A673 (cell line): ENCODE results near the gene GRAP2. TPM values are rescaled to one million over a fixed set of nuclear protein-coding genes. Genes with fewer than 3 reads are reported as not detected.
A peak's percentile ranks its signal among the peaks of the same experiment; 100 is the strongest.

ENCODE experiments used
- BruUV-seq: library from RNA; stranded (reverse); fragments of 400-500 nt; replicated peaks from 2 replicates; lab custom pipeline; 2021; lab: Mats Ljungman, UMichigan
- CTCF ChIA-PET: fragments of 300-600 bp; sonication (Branson Sonifier 250); formaldehyde crosslinking; loops from one replicate; lab custom pipeline; 2022; ENCODE audit warnings: antibody characterized with exemption; lab: Charles Lee
- POLR2A ChIA-PET: fragments of 300-600 bp; sonication (Branson Sonifier 250); formaldehyde crosslinking; loops from one replicate; lab custom pipeline; 2022; ENCODE audit warnings: antibody characterized with exemption; ENCODE audit not compliant: low non-redundant PET; lab: Charles Lee
- DNase-seq: peaks from one replicate; pipeline ENCODE4 v3.0.0-alpha.2; 2015; ENCODE audit warnings: low spot score
- H3K27ac ChIP-seq: fragments of 200-600 bp; sonication (generic); 2 replicates; pipeline ENCODE4 v1.5.1; 2016; ENCODE audit warnings: mixed run types, low read depth, mild to moderate bottlenecking, mixed read lengths, antibody characterized with exemption, low read length; ENCODE audit not compliant: poor library complexity, severe bottlenecking
- H3K27me3 ChIP-seq: fragments of 200-600 bp; sonication (generic); replicated peaks from 2 replicates; pipeline ENCODE4 v1.6.1; 2017; ENCODE audit warnings: mixed run types, low read depth, mild to moderate bottlenecking, mixed read lengths, antibody characterized with exemption, low read length; ENCODE audit not compliant: insufficient read depth, poor library complexity
- H3K36me3 ChIP-seq: fragments of 200-600 bp; sonication (generic); 2 replicates; pipeline ENCODE4 v1.6.1; 2016; ENCODE audit warnings: mixed run types, mild to moderate bottlenecking, mixed read lengths, antibody characterized with exemption, low read length; ENCODE audit not compliant: insufficient read depth, poor library complexity, severe bottlenecking
- H3K4me1 ChIP-seq: fragments of 200-600 bp; sonication (generic); 2 replicates; pipeline ENCODE4 v1.6.1; 2017; ENCODE audit warnings: mixed run types, mild to moderate bottlenecking, mixed read lengths, antibody characterized with exemption, low read length; ENCODE audit not compliant: insufficient read depth, poor library complexity, severe bottlenecking
- H3K4me3 ChIP-seq: fragments of 200-600 bp; sonication (generic); 2 replicates; pipeline ENCODE4 v1.5.1; 2016; ENCODE audit warnings: low read depth, mixed run types, mild to moderate bottlenecking, mixed read lengths, low read length; ENCODE audit not compliant: poor library complexity, severe bottlenecking
- H3K9me3 ChIP-seq: fragments of 200-600 bp; sonication (generic); 2 replicates; pipeline ENCODE4 v1.6.1; 2016; ENCODE audit warnings: mixed run types, low read depth, mild to moderate bottlenecking, mixed read lengths, antibody characterized with exemption, low read length; ENCODE audit not compliant: poor library complexity, severe bottlenecking
- EZH2 ChIP-seq: fragments of 200-600 bp; sonication (generic); IDR thresholded peaks from 2 replicates; pipeline ENCODE4 v1.6.1; 2017; ENCODE audit warnings: borderline replicate concordance, low read depth, mild to moderate bottlenecking, mixed read lengths, antibody characterized with exemption, low read length; ENCODE audit not compliant: poor library complexity, severe bottlenecking
- intact Hi-C: fragments of 100-400 bp; cut with micrococcal nuclease; formaldehyde crosslinking; loops from one replicate; pipeline ENCODE4 v1.10.0; 2022; ENCODE audit not compliant: unreplicated experiment
- total RNA-seq: library from RNA; stranded (reverse); gene quantifications from 2 replicates; pipeline ENCODE4 v1.2.3, GENCODE V29; 2021
- TF ChIP-seq, protein P1 (sequence below): fragments of 300-800, 200-600 bp; sonication (generic); conservative IDR thresholded peaks from 2 replicates; pipeline ENCODE4 v1.5.1; 2017; ENCODE audit warnings: low read depth, mild to moderate bottlenecking, antibody characterized with exemption, low read length, moderate library complexity, mixed read lengths

The GRAP2 gene
- total RNA-seq, 1 experiment from 2014 or later, result not detected

DNA sequence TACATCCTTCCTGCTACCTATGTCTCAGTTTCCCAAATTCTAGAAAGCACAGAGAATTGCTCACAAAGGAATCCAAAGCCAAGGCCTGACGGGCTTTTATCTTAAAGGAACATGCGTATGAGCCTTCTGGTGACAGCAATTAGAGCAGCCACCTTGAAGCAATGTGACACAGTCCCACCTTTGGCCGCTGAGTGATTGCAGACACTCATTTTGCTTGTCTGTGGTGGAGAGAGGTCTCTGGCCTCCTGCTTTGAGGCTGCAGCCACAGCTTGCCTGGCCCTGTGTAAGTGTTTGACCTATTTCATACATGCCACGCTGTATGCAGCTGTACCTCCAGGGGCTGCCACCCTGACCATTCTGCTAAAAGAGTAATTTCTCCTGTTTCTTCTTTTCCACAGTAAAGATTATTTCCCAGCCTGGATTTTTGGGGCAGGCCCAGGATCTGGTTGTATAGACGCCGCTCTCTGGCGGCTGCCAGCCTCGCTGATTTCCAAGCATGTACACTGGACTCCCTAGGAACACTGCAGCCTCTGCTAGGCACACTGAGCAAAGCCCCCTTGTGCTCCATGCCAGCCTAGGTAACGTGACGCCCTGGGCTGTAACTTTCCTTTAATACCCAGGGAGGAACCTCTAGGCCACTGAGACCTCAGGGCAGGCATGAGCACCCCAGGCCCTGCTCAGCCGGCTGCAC is 58.2 kb downstream of the GRAP2 start:
- H3K27ac ChIP-seq, result no peak overlapping the region
- H3K4me1 ChIP-seq, result no peaks in the 10 kb centered on the region
- BruUV-seq, result no TSS peak
- ChIA-PET CTCF (no interaction called here), POLR2A (no interaction called here)
- no peak for TF ChIP-seq EZH2
- TF ChIP-seq, protein P1, sequence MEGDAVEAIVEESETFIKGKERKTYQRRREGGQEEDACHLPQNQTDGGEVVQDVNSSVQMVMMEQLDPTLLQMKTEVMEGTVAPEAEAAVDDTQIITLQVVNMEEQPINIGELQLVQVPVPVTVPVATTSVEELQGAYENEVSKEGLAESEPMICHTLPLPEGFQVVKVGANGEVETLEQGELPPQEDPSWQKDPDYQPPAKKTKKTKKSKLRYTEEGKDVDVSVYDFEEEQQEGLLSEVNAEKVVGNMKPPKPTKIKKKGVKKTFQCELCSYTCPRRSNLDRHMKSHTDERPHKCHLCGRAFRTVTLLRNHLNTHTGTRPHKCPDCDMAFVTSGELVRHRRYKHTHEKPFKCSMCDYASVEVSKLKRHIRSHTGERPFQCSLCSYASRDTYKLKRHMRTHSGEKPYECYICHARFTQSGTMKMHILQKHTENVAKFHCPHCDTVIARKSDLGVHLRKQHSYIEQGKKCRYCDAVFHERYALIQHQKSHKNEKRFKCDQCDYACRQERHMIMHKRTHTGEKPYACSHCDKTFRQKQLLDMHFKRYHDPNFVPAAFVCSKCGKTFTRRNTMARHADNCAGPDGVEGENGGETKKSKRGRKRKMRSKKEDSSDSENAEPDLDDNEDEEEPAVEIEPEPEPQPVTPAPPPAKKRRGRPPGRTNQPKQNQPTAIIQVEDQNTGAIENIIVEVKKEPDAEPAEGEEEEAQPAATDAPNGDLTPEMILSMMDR, result no peak
- no peaks in the 10 kb centered on the region for H3K36me3 ChIP-seq
- no peaks in the 10 kb centered on the region for H3K27me3 ChIP-seq
- no peak for DNase-seq
- no peak overlapping the region for H3K4me3 ChIP-seq
- intact Hi-C loops, result no loop called here
- no peaks in the 10 kb centered on the region for H3K9me3 ChIP-seq

DNA sequence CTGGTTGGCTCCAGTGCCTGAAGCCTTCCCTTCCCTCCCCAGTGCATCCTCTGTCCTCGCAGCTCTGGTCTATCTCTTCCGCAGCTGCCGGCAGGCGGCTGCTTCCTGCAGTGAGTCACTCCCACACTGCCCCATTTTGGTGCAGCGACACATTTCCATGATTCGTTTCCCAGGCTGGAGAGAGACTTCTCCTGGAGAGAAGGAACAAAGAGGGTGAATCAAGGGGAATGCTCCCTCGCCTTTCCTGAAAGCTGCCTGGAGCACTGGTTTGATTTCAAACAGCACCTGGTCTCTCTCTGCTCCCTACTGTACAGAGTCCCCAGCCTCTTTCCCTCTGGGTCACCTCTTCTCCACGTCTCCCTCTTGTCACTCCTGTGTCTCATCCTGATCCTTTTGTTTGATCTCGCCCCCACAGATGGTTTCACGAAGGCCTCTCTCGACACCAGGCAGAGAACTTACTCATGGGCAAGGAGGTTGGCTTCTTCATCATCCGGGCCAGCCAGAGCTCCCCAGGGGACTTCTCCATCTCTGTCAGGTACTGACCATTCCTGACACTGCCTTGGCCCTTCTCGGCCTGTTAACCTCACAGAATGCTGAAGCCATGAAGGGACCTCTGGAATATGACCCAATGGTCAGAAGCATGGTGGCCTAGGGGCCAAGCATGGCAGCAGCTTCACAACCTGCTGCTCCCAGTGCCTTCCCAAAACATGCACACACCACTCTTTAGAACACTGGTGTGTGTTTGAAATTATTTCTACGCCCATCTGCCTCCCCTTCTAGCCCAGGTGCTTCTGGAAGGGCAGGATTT is 59.0 kb downstream of the GRAP2 start, which contains the start of gene TMA7B:
Gene TMA7B (plus strand): TSS at position 758 of the 808 bp plus-strand sequence. CDS start 3,978 bp downstream, outside the sequence.
- H3K4me3 ChIP-seq, result no peak within 1 kb of the TSS
- H3K36me3 ChIP-seq, result no peaks in the 10 kb centered on the region
- peak; percentile 44 for DNase-seq
- TF ChIP-seq, protein P1, result peak; percentile 25; the same call in 1 of the 2 replicates
- no peak for TF ChIP-seq EZH2
- no peaks in the 10 kb centered on the region for H3K9me3 ChIP-seq
- H3K4me1 ChIP-seq, result no peaks in the 10 kb centered on the region
- POLR2A ChIA-PET, result no interaction called here
- CTCF ChIA-PET, result no interaction called here
- no peak within 1 kb of the TSS for H3K27ac ChIP-seq
- no peaks in the 10 kb centered on the region for H3K27me3 ChIP-seq
- intact Hi-C loops, result no loop called here
- no TSS peak for BruUV-seq

DNA sequence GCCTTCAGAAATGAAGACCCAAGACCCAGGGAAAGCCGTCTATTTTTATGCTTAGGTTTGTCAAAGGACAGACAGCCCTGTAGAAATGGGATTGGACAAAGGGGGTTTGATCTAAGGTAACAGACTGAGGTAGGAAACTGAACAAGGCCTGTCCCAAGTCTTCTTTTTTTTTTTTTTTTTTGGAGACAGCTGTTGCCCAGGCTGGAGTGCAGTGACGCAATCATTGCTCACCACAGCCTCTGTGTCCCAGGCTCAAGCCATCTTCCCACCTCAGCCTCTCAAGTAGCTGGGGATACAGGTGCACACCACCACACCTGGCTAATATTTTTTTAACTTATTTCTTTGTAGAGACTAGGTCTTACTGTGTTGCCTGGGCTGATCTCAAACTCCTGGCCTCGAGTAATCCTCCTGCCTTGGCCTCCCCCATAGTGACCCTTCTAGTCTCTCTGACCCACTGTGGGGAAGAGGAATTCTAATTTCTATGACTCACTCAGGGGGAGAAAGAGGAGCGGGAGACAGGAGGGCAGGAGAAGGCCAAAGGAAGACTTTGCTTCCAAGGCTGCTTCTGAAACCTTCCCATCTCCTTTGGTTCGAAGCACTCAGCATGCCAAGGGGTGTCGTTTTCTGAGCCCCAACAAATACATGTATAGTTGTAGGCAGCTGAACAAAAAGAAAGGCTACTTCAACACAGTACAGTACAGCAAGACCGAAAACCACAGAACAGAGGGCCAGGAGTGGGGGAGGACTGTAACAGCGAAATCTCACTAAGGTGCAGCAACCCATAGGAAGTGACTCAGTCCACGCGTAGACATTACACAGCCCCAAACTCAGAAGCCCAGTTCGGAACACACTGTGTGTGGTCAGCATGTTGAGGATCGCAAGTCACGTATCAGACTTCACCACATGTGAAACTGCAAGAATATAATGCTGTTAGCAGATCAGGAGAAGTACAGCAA is 60.2 kb downstream of the GRAP2 start:
- POLR2A ChIA-PET, result no interaction called here
- H3K4me1 ChIP-seq, result no peaks in the 10 kb centered on the region
- H3K36me3 ChIP-seq, result no peaks in the 10 kb centered on the region
- CTCF ChIA-PET, result no interaction called here
- intact Hi-C loops, result no loop called here
- H3K27me3 ChIP-seq, result peaks cover 4% of the 10 kb centered on the region
- no peaks in the 10 kb centered on the region for H3K9me3 ChIP-seq
- H3K27ac ChIP-seq, result no peak overlapping the region
- no peak for TF ChIP-seq EZH2
- TF ChIP-seq, protein P1, result no peak
- no TSS peak for BruUV-seq
- no peak overlapping the region for H3K4me3 ChIP-seq
- DNase-seq, result no peak
